Fibroblast of pulmonary artery (primary cell): ENCODE data around the gene SKI.

Source experiments
- DNase-seq: peaks from one replicate; pipeline ENCODE4 v3.0.0-alpha.2; 2010; ENCODE audit warnings: low read depth
- H3K4me3 ChIP-seq: replicated peaks from 2 replicates; pipeline ENCODE4 v1.5.1; 2011; ENCODE audit warnings: low read depth, mild to moderate bottlenecking, control low read depth, low read length, moderate library complexity
- TF ChIP-seq, protein P1 (sequence below): IDR thresholded peaks from 2 replicates; pipeline ENCODE4 v1.5.1; 2011; ENCODE audit warnings: mild to moderate bottlenecking, control low read depth, low read length, inconsistent platforms; ENCODE audit errors: missing control alignments

SKI gene

DNA sequence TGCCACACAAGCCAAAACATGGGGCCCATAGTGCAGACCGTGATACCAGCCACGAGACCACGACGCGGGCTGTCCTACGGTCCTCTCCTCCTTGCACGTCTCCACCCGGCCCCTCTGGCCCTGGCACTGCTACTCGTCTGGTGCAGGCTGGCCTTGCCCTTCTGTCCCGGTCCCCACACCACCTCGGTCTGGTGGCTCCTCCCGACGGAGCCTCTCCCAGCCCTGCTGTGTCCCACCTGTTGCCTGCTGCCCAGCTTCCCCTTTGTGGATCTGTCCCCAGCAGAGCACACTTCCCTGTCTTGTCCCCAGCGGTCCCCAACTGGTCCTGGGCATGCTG is 112.8 kb downstream of the SKI start:
- no peak for DNase-seq
- TF ChIP-seq, protein P1, sequence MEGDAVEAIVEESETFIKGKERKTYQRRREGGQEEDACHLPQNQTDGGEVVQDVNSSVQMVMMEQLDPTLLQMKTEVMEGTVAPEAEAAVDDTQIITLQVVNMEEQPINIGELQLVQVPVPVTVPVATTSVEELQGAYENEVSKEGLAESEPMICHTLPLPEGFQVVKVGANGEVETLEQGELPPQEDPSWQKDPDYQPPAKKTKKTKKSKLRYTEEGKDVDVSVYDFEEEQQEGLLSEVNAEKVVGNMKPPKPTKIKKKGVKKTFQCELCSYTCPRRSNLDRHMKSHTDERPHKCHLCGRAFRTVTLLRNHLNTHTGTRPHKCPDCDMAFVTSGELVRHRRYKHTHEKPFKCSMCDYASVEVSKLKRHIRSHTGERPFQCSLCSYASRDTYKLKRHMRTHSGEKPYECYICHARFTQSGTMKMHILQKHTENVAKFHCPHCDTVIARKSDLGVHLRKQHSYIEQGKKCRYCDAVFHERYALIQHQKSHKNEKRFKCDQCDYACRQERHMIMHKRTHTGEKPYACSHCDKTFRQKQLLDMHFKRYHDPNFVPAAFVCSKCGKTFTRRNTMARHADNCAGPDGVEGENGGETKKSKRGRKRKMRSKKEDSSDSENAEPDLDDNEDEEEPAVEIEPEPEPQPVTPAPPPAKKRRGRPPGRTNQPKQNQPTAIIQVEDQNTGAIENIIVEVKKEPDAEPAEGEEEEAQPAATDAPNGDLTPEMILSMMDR: no peak
- H3K4me3 ChIP-seq: no peak overlapping the region

DNA sequence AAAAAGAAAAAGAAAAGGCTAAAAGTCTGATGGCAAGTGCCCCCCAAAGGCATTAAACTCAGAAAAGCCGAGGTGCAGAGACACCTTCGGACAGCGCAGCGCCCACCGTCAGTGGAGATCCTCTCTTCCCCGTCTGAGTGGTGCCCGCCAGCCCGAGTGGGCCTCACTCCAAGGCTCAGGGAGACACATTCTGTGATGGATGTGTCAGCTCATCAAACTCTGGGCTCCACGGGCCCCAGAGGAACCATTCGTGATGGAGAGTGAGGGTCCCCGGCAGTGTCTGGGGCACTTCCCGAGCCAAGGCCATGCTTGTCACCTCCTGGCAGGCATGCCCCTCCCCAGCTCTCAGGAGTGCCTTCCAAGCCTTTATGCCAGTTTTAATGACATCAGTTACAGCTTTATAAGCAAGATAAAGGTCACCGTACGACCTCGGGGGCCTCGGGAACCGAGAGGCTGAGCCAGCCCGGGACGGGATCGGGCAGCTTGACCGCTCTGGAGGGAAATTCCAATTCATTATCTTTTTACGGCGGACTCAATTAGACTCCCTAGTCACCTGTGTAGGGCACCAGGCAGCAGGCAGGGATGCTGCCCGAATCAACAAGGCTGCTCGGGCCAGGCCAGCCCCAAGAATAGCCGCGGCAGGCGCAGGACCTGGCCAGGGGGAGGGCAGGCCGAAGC is 113.7 kb downstream of the SKI start:
- DNase-seq: no peak
- TF ChIP-seq, protein P1: no peak
- no peak overlapping the region for H3K4me3 ChIP-seq

DNA sequence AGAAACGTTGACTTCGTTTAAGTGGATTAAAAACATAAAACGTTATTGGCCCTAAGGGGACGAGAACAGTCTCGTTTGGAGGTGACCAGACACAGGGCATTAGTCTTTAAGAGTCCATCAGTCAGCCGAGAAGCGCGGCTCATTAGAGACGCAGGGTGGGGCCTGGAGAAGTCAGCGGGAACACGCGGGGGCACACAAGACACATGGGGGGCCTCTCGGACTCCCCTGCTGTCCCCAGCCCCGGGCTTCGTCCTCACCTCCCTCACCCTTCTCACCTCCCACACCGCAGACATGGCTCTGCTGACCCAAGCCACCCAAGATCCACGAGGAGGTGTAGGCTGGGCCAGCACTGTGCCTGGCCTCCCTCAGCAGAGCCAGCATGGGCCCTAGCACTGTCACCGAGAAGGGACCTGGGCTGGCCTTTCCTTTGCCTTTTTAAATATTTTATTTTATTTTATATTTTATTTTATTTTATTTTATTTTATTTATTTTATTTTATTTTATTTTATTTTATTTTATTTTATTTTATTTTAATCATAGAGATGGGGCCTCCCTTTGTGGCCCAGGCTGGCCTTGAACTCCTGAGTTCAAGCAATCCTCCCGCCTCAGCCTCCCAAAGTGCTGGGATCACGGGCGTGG is 114.4 kb downstream of the SKI start:
- TF ChIP-seq, protein P1: no peak
- H3K4me3 ChIP-seq: no peak overlapping the region
- no peak for DNase-seq

DNA sequence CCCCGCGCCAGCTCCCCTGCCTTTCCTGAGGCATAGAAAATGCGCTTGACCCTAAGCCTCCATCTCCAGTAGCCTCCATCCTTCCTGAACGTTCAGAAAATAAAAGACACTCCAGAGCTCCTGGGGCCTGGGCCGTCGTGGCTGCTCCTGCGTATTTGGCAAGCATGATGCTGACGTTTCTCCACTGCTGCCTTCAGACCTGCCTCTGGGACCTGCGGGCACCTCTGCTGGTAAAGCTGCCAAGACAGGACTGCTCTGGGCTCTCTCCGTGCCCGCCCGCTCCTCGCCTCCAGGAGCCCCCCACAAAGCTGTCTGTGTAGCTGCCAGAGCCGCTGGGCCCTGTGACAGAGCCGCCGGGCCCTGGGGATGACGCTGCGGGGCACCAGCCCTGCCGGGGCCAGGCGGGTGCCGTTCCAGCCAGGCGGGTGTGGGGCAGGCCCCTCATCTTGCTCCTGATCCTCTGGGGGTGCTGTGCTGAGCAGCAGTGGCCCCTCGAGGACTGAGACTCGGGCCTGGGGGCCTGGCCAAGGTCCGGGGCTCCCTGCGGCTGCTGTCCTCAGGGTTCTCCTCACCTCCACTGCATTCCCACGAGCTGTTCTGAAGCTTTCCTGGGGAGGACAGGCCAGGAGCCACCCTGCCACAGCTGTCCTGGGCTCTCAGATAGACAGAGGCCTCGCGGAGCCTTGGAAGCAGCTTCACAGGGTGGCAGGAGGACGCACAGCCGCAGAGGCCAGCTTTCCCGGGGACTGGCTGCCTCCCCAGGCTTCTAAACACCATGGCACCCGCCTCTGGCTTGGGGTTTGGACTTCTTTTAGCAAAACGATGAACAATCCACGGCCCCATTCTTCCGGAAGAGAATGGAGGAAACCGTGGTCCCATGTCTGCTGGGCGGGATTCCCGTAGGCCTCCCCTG is 115.2 kb downstream of the SKI start:
- TF ChIP-seq, protein P1: no peak
- no peak overlapping the region for H3K4me3 ChIP-seq
- no peak for DNase-seq

DNA sequence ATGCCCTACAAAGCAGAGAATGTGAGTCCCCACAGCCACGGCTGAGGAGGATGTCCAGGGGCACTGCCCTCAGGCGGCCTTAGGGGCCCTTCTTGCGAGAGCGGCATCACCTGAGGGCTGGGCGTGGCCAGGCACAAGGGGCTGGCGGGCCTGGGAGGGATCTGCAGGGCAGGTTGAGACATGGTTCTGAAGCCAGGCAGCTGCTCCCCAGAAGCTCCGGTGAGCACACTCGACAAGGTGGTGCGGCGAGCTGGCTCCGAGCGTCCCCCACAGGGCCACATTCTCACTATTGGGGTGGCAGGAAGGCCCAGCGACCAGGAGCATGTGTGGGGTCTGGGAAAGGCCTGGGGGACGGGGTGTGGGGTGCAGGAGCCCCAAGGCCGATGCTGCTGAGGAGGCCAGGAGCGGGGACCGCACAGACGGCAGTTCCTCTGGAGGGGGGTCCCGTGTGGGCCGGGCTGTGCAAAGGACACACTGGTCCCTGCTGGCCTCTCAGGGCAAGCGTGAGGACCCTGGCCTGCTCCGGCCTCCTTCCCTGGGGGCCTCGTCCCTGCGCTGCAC is 116.1 kb downstream of the SKI start:
- no peak for DNase-seq
- no peak overlapping the region for H3K4me3 ChIP-seq
- TF ChIP-seq, protein P1: no peak

DNA sequence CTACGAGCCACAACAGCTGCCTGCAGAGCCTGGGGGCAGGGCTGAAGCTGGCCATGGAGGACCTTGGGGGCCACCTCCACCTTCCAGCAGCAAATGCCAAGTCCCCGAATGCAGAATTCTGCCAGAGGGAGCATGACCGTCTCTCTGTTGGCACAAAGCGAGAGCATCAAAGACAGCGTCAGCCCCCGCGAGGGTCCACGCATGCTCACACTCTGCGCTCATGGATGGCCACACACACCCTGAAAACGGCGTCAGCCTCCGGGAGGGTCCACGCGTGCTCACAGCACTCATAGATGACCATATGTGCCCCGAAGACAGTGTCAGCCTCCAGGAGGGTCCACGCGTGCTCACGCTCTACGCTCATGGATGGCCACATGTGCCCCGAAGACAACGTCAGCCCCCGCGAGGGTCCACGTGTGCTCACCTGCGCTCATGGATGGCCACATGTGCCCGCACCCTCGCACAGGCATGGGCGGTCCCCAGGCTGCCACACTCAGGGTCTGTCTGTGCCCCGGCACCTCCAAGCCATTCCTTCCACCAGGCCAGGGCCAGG is 116.7 kb downstream of the SKI start:
- DNase-seq: no peak
- H3K4me3 ChIP-seq: no peak overlapping the region
- TF ChIP-seq, protein P1: no peak
